HL-60 (cell line): Measurements from ENCODE around the gene STS.
"Not testable (repeated sequence)": the region's sequence is repeated elsewhere in the genome, so short reads cannot be mapped to it uniquely, and the experiment has no call there.

Experiments
- POLR2AphosphoS5 ChIP-seq: IDR thresholded peaks from 2 replicates; pipeline ENCODE4 v1.6.1; 2012; ENCODE audit warnings: low read depth
- SPI1 ChIP-seq: IDR thresholded peaks from 2 replicates; pipeline ENCODE4 v1.6.1; 2012; ENCODE audit warnings: low read depth, mild to moderate bottlenecking, borderline replicate concordance
- TF ChIP-seq, protein P1 (sequence below): IDR thresholded peaks from one replicate; pipeline ENCODE4 v1.5.1; 2011; ENCODE audit warnings: low read length, control low read depth, inconsistent platforms; ENCODE audit not compliant: insufficient read depth

DNA sequence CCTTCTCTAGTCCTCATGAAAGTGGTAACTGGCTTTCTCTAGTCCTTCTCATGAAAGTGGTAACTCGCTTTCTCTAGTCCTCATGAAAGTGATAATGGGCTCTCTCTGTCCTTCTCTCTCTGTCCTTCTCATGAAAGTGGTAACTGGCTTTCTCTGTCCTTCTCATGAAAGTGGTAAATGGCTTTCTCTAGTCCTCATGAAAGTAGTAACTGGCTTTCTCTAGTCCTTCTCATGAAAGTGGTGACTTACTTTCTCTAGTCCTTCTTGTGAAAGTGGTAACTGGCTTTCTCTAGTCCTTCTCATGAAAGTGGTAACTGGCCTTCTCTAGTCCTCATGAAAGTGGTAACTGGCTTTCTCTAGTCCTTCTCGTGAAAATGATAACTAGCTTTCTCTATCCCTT lies 31.3 kb downstream of the STS start:
- TF ChIP-seq, protein P1, sequence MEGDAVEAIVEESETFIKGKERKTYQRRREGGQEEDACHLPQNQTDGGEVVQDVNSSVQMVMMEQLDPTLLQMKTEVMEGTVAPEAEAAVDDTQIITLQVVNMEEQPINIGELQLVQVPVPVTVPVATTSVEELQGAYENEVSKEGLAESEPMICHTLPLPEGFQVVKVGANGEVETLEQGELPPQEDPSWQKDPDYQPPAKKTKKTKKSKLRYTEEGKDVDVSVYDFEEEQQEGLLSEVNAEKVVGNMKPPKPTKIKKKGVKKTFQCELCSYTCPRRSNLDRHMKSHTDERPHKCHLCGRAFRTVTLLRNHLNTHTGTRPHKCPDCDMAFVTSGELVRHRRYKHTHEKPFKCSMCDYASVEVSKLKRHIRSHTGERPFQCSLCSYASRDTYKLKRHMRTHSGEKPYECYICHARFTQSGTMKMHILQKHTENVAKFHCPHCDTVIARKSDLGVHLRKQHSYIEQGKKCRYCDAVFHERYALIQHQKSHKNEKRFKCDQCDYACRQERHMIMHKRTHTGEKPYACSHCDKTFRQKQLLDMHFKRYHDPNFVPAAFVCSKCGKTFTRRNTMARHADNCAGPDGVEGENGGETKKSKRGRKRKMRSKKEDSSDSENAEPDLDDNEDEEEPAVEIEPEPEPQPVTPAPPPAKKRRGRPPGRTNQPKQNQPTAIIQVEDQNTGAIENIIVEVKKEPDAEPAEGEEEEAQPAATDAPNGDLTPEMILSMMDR, result not testable (repeated sequence)
- TF ChIP-seq POLR2AphosphoS5, SPI1: not testable (repeated sequence)
